Lung (tissue), 12 donors: Measurements from ENCODE around the gene SELL. TPM values are rescaled to one million over a fixed set of nuclear protein-coding genes. Genes with fewer than 3 reads are reported as not detected.
"Not testable (repeated sequence)": the region's sequence is repeated elsewhere in the genome, so short reads cannot be mapped to it uniquely, and the experiment has no call there.

Source experiments
- ATAC-seq: fragments of 200-7000 bp; cut with Tn5 transposase; one replicate; pipeline ENCODE4 v1.9.1; 2020; ENCODE audit warnings: moderate number of reproducible peaks; ENCODE audit not compliant: insufficient read depth, low FRiP score
- DNase-seq, 3 donors: peaks; one replicate each; pipeline ENCODE4 v3.0.0-alpha.2; 2013 to 2017
- H3K27ac ChIP-seq, 2 donors: one replicate each; pipeline ENCODE4 v1.5.1; 2013; ENCODE audit warnings: mild to moderate bottlenecking in 2 of 2, moderate library complexity in 2 of 2, control low read depth in 1 of 2, inconsistent platforms in 1 of 2, low read depth in 1 of 2, low read length in 1 of 2
- H3K27me3 ChIP-seq, 3 donors: one replicate each; pipeline ENCODE4 v1.5.1; 2013; ENCODE audit warnings: low read length in 2 of 3; ENCODE audit not compliant: control insufficient read depth in 3 of 3, insufficient read depth in 3 of 3
- H3K36me3 ChIP-seq, 4 donors: one replicate each; pipeline ENCODE4 v1.5.1; 2013; ENCODE audit warnings: low read length in 4 of 4, mild to moderate bottlenecking in 1 of 4, moderate library complexity in 1 of 4; ENCODE audit not compliant: control insufficient read depth in 4 of 4, insufficient read depth in 4 of 4
- H3K4me1 ChIP-seq, 5 donors: one replicate each; pipeline ENCODE4 v1.5.1; 2013; ENCODE audit warnings: low read length in 5 of 5, mild to moderate bottlenecking in 2 of 5, moderate library complexity in 1 of 5; ENCODE audit not compliant: control insufficient read depth in 5 of 5, insufficient read depth in 5 of 5
- H3K4me3 ChIP-seq: one replicate; pipeline ENCODE4 v1.5.1; 2013; ENCODE audit warnings: mild to moderate bottlenecking, control low read depth, moderate library complexity
- H3K9ac ChIP-seq, 2 donors: one replicate each; pipeline ENCODE4 v1.5.1; 2013; ENCODE audit warnings: low read length in 2 of 2, control low read depth in 1 of 2; ENCODE audit not compliant: insufficient read depth in 1 of 2
- H3K9me3 ChIP-seq, 4 donors: one replicate each; pipeline ENCODE4 v1.5.1; 2013; ENCODE audit warnings: low read length in 3 of 4, mild to moderate bottlenecking in 1 of 4, moderate library complexity in 1 of 4; ENCODE audit not compliant: control insufficient read depth in 4 of 4, insufficient read depth in 3 of 4
- CTCF ChIP-seq: IDR thresholded peaks from 2 replicates; pipeline ENCODE4 v1.5.1; 2012; ENCODE audit warnings: mild to moderate bottlenecking; ENCODE audit errors: control extremely low read depth, extremely low read depth
- WGBS, 2 donors: extraction: QIAGEN DNeasy Blood & Tissue Kit; methylation state at CpG; one replicate each; pipeline ENCODE4 v1.1.7; 2013; 5-methylcytosine and 5-hydroxymethylcytosine counted together
- polyA plus RNA-seq, 2 donors: library from polyadenylated mRNA; stranded (reverse); fragments of 200-250 nt; gene quantifications; one replicate each; pipeline ENCODE4 v1.2.1, GENCODE V29; 2013
- total RNA-seq, 2 donors: library from RNA; depleted of rRNA in 1 of 2; stranded (reverse); fragments of >200 nt in 1 of 2; gene quantifications; one replicate each; pipeline ENCODE4 v1.2.1, GENCODE V29; 2014 to 2021
- donor health status: control.
- donor health status: control.
- donor health status: Bipolar disorder and iron deficiency.
- donor health status: healthy.
- donor health status: DM: yes; HTN: yes; CAD: no.

The SELL gene
- total and polyA plus RNA-seq, 4 donors: 3.6 to 143 (median 18.9) TPM

- Histone ChIP-seq H3K27ac (no peak overlapping the region), H3K36me3 (no peaks in the 10 kb centered on the region), H3K4me1 (peaks cover 0 to 2% (median 0%) of the 10 kb centered on the region in 5 donors), H3K9ac (no peak overlapping the region), H3K27me3 (no peaks in the 10 kb centered on the region), H3K4me3 (no peak overlapping the region), H3K9me3 (peaks cover 0 to 2% (median 0%) of the 10 kb centered on the region in 4 donors)
- no peak for ATAC-seq
- 60 to 72% methylated on average over 3 of the region's 3 CpGs for WGBS, 2 donors
- no peak for TF ChIP-seq CTCF
- no peak for DNase-seq
These were observed 14.5 kb upstream of the SELL start for GRCh38 chr1:169725930-169726329.

- ATAC-seq (no peak), DNase-seq (no peak)
- Histone ChIP-seq H3K4me1 (peaks cover 0 to 2% (median 0%) of the 10 kb centered on the region in 5 donors), H3K9ac (no peak overlapping the region), H3K9me3 (no peaks in the 10 kb centered on the region), H3K27me3 (no peaks in the 10 kb centered on the region), H3K27ac (no peak overlapping the region), H3K4me3 (no peak overlapping the region), H3K36me3 (no peaks in the 10 kb centered on the region)
- 76 to 83% methylated on average over 4 of the region's 4 CpGs for WGBS, 2 donors
- no peak for TF ChIP-seq CTCF
These were observed 12.7 kb upstream of the SELL start for GRCh38 chr1:169724168-169724567.

- DNase-seq: no peak
- H3K27me3 ChIP-seq: no peaks in the 10 kb centered on the region
- no peaks in the 10 kb centered on the region for H3K9me3 ChIP-seq
- H3K36me3 ChIP-seq: no peaks in the 10 kb centered on the region
- no peak for ATAC-seq
- H3K4me1 ChIP-seq: peaks cover 0 to 2% (median 0%) of the 10 kb centered on the region in 5 donors
- 88 to 90% methylated on average over 2 of the region's 2 CpGs for WGBS, 2 donors
- no peak overlapping the region for H3K27ac ChIP-seq
- H3K9ac ChIP-seq: no peak overlapping the region
- no peak for TF ChIP-seq CTCF
- no peak overlapping the region for H3K4me3 ChIP-seq
These were observed 12.3 kb upstream of the SELL start for GRCh38 chr1:169723763-169724162.

GRCh38 chr1:169722779-169723178 is 11.4 kb upstream of the SELL start:
- TF ChIP-seq CTCF: no peak
- Histone ChIP-seq H3K36me3 (no peaks in the 10 kb centered on the region), H3K4me3 (no peak overlapping the region), H3K27me3 (no peaks in the 10 kb centered on the region), H3K9me3 (no peaks in the 10 kb centered on the region), H3K9ac (no peak overlapping the region), H3K4me1 (peaks cover 0 to 2% (median 0%) of the 10 kb centered on the region in 5 donors), H3K27ac (no peak overlapping the region)
- peak in 2 of 3 donors; percentile 5 to 9 for DNase-seq
- ATAC-seq: no peak

GRCh38 chr1:169715100-169715499 is 3.7 kb upstream of the SELL start:
- not testable (repeated sequence) for ATAC-seq
- WGBS, 2 donors: 73 to 85% methylated on average over 2 of the region's 2 CpGs

GRCh38 chr1:169713090-169713489 is 1.7 kb upstream of the SELL start:
- not testable (repeated sequence) for DNase-seq, ATAC-seq

More at GRCh38 chr1:169715100-169715499, 3.7 kb upstream of the SELL start:
- H3K4me3 ChIP-seq, DNase-seq, H3K27me3 ChIP-seq, H3K36me3 ChIP-seq, H3K27ac ChIP-seq, H3K9me3 ChIP-seq, H3K4me1 ChIP-seq, H3K9ac ChIP-seq: not testable (repeated sequence)

More at GRCh38 chr1:169713090-169713489, 1.7 kb upstream of the SELL start:
- H3K4me1 ChIP-seq, H3K9me3 ChIP-seq, H3K27ac ChIP-seq, H3K36me3 ChIP-seq, H3K27me3 ChIP-seq, H3K9ac ChIP-seq, H3K4me3 ChIP-seq: not testable (repeated sequence)
- 90 to 96% methylated on average over 5 of the region's 5 CpGs for WGBS, 2 donors
